ENCODE results near the gene CSTB.

- TF ChIP-seq CTCF (conservative IDR thresholded peaks at IDR 0.05) (no peak), EZH2 (IDR thresholded peaks at IDR 0.05; ENCODE audit: low read depth) (no peak)
Observed at GRCh38 chr21:43785134-43785533, 9.0 kb upstream of the CSTB start.
